Measurements from ENCODE around the gene SCCPDH.

DNA sequence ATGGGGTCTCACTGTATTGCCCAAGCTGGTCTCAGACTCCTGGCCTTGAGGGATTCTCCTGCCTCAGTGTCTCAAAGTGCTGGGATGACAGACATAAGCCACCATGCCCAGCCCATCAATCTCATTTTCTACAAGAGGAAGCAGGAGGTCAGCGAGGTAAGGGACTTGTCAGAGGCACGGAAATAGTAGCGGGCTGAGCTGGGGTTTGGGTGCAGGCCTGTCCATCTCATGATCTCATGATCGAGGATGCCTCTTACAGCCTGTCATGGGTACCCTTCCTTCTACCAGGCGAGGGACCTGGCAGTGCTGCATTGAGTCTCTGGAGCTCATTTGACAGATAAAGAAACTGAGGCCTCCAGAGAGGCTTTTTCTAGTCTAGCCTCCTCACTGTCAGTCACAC lies 28.5 kb upstream of the SCCPDH start:
- no peak for TF ChIP-seq CTCF (IDR thresholded peaks at IDR 0.05; ENCODE audit: extremely low read depth in 1 of 2, insufficient read depth in 1 of 2, low read depth in 1 of 2, low read length in 2 of 2)
- TF ChIP-seq POLR2A (IDR thresholded peaks at IDR 0.05; ENCODE audit: low read depth, low read length) = no peak
